Cardiac fibroblast (primary cell): Measurements from ENCODE around the gene ALK.

ENCODE experiments used
- DNase-seq, 2 donors: peaks; one replicate each; pipeline versions ENCODE4 v3.0.0 to v3.0.0-alpha.2; 2010; ENCODE audit warnings: low read depth in 2 of 2
- H3K4me3 ChIP-seq, 2 donors: replicated peaks in 1 of 2; 1 replicate in 1 of 2; 2 replicates in 1 of 2; pipeline ENCODE4 v1.5.1; 2011; ENCODE audit warnings: low read depth in 2 of 2, low read length in 2 of 2, mild to moderate bottlenecking in 2 of 2, moderate library complexity in 1 of 2
- TF ChIP-seq, protein P1 (sequence below): IDR thresholded peaks from one replicate; pipeline ENCODE4 v1.5.1; 2011; ENCODE audit warnings: low read depth, mild to moderate bottlenecking, low read length, inconsistent platforms

ALK gene

DNA sequence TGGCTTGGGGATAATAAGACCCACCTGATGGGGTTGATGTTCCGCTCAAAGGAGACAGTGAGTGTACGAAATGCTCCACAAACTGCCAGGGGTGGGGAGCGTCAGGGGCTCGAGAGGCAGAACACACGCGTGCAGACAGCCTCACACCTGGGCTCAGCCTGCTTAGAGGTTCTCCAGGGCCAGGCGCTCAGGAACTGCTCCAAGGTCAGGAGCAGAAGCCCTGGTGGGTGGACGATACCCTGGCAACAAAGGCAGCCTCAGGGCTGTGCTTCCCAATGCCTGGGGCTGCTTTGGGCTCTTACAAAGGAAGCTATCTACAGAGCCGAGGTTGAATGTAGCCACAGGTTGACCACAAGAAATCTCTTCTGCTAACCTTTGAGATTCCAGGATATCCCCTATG lies 691.7 kb downstream of the ALK start:
- no peak for DNase-seq
- H3K4me3 ChIP-seq: no peak overlapping the region
- TF ChIP-seq, protein P1, sequence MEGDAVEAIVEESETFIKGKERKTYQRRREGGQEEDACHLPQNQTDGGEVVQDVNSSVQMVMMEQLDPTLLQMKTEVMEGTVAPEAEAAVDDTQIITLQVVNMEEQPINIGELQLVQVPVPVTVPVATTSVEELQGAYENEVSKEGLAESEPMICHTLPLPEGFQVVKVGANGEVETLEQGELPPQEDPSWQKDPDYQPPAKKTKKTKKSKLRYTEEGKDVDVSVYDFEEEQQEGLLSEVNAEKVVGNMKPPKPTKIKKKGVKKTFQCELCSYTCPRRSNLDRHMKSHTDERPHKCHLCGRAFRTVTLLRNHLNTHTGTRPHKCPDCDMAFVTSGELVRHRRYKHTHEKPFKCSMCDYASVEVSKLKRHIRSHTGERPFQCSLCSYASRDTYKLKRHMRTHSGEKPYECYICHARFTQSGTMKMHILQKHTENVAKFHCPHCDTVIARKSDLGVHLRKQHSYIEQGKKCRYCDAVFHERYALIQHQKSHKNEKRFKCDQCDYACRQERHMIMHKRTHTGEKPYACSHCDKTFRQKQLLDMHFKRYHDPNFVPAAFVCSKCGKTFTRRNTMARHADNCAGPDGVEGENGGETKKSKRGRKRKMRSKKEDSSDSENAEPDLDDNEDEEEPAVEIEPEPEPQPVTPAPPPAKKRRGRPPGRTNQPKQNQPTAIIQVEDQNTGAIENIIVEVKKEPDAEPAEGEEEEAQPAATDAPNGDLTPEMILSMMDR: no peak

DNA sequence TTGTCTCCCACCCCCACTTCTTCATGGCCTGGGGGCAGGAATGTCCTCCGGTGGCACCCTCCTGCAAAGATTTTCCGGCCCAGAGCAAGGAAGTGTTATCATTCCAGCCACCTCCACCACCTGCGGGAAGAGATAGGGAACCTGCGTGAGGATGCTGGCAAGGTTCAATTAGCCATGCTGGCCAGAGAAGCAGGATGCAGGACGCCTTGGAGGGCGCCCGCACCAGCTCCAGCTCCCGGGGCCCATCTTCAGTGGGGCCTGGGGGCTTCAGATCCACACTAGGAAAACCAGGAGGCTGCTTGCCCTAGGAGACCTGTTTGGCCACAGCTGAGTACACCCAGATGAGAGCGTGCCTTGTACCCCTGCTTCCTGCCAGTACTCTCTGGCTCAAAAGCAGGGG lies 692.4 kb downstream of the ALK start:
- TF ChIP-seq, protein P1: no peak
- H3K4me3 ChIP-seq: no peak overlapping the region
- DNase-seq: no peak

DNA sequence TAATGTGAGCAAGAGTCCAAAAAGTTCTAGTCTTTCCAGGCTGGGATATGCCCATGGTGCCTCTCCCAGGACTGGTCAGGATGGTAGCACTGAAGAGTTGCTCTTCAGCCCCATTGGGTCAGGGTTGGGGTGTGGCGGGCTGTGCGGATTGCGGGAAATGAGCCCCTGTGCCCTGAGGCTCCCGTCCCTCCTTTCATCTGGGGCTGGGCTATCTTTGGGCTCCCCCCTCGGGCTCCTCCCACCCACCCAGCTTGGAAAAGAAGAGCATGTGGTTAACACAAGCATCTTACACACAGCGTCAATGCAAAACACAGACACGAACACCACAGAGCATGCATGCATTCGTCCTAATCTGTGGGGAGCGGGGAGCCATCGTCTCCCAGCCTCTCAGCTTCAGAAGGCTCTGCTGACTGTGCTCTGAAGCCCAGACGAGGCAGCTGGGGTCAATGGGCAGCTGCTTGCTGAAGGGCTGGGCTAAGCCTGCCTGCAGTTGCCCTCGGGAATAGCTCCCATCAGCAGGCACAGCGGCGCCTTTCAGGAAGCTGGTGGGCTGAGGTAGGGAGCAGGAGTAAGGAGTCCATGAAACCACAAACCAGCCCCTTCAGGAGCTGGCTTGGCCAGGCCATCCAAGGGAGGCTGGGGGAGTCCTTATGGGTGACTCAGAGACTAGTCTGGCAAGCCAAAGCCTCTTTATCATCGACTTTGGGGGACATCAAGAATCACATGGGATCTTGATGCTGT lies 693.3 kb downstream of the ALK start:
- DNase-seq: no peak
- H3K4me3 ChIP-seq: no peak overlapping the region
- TF ChIP-seq, protein P1: no peak

DNA sequence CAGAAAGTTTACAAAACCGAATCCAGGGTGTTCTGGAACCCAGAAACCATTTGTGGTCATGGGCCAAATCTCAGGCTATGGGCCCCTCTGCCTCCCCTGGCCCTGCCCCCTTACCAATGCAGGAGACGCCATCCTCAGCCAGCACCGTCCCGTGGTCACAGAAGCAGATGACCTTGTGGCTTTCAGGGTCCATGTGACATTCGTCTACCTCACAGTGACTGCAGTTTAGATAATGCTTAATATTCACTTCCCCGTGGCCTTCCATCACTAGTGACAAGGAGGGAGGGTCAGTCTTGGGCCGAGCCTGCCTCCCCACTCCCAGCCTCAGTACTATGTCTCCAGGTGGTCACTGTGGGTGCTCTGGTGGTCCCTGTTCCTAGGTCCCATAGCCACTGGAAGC lies 694.6 kb downstream of the ALK start:
- no peak for DNase-seq
- TF ChIP-seq, protein P1: no peak
- H3K4me3 ChIP-seq: no peak overlapping the region

DNA sequence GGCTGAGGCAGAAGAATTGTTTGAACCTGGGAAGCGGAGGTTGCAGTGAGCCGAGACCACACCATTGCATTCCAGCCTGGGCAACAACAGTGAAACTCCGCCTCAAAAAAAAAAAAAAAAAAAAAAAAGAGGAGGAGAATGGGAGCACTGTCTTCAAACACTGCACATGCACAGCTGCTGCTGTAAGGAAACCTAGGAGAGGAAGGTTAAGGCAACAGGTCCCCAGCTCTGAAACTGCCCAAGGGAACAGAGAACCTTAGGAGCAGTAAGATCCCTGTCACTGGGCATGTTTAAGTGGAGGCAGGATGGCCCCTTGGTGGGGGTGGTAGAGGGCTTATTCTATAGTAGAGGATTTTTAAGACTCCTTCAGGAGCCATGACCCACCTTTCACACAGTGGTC lies 695.0 kb downstream of the ALK start:
- DNase-seq: no peak
- TF ChIP-seq, protein P1: no peak
- no peak overlapping the region for H3K4me3 ChIP-seq

DNA sequence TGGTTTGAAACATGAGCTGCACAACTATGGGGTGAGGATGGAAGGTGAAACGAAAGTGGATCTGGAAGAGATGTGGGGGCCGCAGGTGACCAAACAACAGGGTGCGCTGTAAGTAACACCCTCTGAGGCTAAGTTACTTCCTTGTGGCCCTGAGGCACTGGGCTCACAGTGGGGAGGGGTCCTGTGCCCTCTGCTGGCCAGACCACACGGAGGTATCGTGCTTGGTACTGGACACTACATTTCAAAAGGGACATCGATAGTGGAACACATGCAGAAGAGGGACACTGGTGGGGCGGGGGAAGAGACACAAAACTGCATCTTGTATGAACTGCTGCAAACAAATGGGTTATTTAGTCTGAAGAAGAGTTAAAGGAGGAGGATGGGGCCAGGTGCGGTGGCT lies 695.6 kb downstream of the ALK start:
- no peak overlapping the region for H3K4me3 ChIP-seq
- TF ChIP-seq, protein P1: no peak
- no peak for DNase-seq
